Activated T-helper 1 cell treated with anti-CD3 and anti-CD28 coated beads, Interleukin-2, amount 50 U/mL, for 16 hours (primary cell): Measurements from ENCODE around the gene HOMER3.

ENCODE experiments used
- DNase-seq, 2 donors: peaks; one replicate each; pipeline ENCODE4 v3.0.0-alpha.2; 2020; ENCODE audit warnings: low read depth in 1 of 2, low spot score in 1 of 2

HOMER3 gene

DNA sequence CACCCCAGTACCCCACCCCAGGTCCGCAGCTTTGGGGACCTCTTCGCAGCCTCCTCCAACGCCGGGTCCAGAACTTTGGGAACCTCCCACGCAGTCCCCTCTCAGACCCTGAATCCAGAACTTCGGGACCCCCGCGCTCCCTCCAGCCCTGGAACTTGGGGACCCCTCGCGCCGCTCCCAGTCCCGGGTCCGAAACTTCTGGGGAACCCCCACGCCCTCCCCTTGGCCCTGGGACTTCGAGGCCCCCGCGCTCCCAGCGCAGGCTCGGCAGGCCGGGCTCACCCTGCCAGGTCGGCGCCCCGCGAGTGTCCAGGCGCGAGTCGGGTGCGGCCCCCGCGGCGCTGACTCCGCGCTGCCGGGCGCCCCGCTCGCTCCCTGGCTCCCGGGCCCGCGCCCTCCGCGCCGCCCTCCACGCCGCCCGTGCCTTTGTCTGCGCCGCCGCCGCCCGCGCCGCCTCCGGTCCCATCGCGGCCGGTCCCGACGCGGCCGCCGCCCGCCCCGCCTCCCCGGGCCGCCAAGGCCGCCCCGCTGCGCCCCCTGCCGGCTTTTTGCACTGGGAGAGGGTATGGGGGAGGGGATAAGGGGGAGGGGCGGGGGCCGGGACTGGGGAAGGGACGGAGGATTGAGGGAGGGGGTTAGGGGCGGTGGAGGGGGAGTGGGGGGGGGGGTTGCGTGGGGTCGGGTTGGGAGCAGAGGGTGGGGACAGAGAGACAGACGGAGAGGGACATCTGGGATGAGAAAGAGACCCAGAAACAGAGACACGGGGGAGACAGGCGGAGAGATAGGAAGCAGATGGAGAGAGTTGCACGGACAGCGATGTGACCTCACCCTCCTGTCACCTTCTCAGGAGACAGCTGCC is at the start of gene HOMER3:
HOMER3 (minus strand) TSS at position 449 of the 859 bp plus-strand sequence. CDS start 2,235 bp downstream, outside the sequence.
- peak; percentile 60 to 64 for DNase-seq

DNA sequence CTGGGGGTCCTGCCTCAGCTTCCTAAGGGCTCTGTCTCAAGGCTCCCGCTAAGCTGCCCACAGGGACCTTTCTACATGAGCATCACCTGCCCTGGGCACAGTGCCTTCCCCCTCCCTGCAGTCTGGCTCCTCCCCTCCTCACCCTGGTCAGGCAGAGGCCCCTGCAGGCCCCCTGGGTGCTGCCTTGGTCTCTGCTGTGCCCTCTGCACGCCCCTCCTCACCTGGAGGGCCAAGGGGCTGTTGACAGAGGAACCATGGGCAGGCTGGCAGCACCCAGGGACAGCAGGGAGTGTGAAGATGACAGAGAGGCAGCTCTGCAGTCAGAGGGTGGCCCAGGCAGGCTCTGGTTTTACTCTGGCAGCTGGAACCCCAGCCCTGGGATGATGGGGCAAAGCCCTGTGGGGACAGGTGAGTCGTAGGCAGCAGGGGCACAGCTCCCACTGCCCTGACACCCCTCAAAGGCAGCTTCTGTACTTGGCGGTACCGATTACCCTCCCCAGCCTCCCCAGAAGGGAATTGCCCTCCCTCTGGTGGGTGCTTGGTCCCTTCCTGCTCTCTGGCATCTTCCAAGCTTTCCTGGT is 49.2 kb upstream of the HOMER3 start:
- no peak for DNase-seq

DNA sequence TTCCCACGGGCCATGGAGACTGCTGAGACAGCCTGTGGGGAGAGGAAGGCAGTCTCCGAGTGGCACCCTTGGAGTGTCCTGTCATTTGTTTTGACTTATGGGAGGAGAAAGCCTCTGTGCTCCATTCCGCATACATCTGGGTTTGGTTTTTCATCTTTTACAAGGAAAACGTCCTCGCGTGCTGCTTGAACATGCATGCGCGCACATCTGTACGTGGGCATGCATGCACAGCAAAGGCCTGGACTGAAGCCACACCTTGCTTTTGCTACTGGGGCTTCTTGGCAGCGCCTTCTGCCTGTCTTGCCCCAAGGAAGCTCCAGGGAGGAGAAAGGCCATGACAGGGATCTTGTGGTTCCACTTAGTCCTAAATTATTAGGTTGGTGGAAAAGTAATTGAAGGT is 48.3 kb upstream of the HOMER3 start:
- DNase-seq = no peak

DNA sequence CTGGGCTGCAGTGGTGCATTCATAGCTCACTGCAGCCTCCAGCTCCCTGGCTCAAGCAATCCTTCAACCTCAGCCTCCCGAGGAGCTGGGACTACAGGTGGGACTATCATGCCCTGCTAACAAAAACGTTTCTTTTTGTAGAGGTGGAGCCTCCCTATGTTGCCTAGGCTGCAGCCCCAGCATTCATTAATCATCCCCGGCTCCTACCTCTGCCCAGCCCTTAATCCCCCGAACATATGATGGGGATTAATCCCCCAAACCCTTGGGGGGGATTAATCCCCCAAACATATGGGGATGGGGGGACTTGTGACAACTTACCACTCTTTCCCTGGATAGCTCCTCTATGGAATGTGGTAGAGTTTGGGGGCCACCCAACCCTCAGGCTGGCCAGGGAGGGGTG is 46.4 kb upstream of the HOMER3 start:
- DNase-seq = no peak

DNA sequence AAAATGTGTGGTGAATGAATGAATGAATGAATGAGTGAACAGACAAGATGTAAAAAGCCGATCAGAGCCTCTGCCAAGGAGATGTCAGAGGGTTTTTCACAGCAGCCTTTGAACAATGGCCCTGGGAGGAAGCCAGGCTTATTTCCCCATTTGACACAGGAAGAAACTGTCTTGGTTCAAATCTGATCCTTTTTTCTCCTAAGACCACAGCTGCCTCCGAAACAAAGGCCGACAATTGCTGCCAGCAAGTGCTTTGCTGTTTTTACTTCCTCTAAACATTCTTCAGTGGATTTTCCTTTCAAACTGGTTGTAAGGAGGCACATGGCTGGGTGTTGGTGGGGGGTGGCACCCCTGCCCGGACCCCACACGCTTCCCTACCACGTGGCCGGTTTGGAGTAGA is 44.2 kb upstream of the HOMER3 start:
- no peak for DNase-seq

DNA sequence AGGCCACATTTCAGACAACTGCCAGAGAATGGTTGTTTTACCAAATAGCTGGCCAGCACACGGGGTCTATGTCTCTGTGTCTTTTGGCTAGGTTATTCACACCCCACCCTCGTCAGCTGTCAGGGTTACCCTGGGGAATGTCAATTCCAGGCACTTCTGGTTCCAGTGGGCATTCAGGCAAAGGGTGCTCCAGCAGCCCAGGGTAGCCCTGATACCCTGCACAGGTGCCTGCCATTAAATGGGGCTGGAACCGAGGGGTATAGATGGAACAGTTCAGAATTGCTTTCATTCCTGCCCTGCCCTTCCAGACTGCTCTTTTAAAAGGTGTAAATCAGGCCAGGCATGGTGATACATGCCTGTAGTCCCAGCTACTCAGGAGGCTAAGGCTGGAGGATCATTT is 43.2 kb upstream of the HOMER3 start:
- no peak for DNase-seq

DNA sequence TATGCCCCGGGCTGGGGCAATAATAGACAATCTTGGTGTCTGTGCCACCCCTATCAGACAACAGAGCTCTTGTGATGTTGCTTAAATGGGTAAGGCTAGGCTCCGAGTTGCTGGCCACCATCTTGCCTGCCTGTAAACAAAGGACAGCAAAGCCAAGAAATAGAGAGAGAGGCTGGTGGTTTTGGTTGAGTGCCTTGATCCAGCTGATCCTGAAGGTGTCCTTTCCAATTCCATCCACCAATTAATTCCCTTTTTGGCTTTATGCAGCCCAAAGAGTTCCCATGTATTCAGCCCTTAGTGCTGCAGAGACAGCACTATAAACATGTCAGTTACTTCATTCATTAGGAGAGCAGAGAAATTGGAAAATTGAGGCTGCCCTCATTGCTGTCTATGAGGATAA is 41.7 kb upstream of the HOMER3 start:
- DNase-seq = no peak

DNA sequence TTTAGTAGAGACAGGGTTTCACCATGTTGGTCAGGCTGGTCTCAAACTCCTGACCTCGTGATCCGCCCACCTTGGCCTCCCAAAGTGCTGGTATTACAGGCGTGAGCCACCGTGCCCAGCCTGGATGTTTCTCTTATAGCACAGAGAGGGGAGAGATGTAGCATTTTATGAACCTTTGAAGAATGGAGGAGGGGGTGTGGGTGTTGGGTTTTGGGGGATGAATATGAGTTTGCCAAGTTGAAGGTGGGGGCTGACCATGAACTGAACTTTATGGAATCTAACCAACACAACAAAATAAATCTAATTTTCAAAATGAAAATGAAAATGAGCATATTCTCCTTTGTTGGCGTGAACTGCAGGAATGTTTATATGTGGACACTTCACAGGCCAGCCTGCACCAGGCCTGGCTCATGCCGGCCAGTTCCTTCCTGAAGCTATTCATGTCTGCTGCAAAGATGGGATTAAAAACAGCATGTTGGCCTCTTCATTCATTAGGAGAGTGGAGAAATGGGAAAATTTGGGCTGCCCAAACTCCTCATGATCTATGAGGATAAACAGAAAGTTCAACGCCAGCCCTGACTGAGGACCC is 39.5 kb upstream of the HOMER3 start:
- no peak for DNase-seq

DNA sequence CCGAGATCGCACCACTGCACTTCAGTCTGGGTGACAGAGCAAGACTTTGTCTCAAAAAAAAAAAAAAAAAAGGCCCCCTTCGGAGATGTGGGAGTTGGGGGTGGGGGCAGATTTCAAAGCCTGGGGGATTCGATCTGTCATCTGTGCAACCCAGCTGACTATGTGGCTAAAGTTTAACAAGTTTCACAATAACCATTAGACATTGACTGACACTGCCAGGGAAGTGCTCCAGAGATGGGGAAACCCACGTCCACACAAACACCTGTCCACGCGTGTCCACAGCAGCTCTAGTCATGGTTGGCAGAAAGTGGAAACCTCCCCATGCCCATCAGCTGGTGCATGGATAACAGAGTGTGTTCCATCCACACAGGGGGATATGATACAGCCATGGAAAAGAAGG is 37.6 kb upstream of the HOMER3 start:
- no peak for DNase-seq

DNA sequence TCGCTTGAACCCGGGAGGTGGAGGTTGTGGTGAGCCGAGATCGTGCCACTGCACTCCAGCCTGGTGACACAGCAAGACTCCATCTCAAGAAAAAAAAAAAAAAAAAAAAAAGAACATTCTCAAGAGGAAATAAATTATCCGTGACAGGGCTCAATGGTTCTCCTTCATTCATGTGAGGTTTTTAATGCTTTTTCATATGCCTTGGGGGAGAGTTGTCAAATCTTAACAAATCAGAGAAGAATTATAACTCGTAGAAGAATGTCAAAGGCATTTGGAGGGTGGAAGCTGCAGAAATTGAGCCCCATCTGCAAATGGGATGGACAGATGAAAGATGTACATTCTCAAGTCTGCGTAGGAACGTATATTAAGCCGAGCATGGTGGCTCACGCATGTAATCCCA is 34.9 kb upstream of the HOMER3 start:
- DNase-seq = no peak

DNA sequence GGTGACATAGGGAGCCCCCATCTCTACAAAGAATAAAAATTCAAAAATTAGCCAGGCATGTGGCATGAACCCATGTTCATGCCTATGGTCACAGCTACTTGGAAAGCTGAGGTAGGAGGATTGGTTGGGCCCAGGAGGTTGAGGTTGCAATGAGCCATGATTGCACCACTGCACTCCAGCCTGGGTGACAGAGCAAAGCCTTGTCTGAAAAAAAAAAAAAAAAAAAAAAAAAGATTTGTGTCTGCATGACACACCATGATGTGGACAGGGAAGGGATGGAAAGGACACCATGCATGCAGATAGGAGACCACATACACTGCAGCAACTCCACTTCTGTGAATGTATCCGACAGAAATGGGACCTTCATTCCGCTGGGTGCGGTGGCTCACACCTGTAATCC is 34.0 kb upstream of the HOMER3 start:
- DNase-seq = no peak

DNA sequence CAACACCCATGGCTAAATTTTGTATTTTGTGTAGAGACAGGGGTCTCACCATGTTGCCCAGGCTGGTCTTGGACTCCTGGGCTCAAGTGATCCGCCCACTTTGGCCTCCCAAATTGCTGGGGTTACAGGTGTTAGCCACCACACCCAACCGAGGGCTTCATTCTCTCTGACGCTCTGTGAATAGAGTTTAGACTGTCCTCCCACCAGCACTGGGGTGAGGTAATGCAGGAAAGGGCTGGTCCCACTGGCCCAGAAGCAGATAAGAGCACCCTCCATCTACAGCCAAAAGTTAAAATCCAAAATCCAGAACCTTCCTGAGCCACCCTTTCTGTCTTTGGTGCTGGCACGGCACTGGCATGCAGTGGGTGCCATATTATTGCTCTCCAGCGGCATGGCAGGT is 31.8 kb upstream of the HOMER3 start:
- no peak for DNase-seq

DNA sequence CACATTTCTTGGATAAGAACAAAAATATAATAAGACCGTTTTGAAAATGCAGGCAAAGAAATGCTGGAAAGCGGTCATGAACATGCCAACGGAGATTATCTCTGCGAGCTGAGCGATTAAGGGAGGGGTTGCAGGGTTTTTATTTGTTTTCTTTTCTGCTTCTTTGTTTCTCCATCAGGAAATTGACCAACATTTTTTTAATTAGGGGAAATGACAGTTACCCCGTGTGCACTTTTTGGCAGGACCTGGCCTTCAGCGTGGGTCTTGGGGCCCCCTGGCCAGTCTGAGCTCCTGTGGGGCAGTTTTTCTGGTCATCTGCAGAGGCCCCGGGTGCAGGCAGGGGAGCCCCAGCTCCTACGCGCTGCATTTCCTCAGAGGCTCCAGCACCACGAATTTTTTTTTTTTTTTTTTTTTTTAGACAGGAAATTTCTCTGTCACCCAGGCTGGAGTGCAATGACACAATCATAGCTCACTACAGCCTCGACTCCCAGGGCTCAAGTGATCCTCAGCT is 31.3 kb upstream of the HOMER3 start:
- DNase-seq = no peak

DNA sequence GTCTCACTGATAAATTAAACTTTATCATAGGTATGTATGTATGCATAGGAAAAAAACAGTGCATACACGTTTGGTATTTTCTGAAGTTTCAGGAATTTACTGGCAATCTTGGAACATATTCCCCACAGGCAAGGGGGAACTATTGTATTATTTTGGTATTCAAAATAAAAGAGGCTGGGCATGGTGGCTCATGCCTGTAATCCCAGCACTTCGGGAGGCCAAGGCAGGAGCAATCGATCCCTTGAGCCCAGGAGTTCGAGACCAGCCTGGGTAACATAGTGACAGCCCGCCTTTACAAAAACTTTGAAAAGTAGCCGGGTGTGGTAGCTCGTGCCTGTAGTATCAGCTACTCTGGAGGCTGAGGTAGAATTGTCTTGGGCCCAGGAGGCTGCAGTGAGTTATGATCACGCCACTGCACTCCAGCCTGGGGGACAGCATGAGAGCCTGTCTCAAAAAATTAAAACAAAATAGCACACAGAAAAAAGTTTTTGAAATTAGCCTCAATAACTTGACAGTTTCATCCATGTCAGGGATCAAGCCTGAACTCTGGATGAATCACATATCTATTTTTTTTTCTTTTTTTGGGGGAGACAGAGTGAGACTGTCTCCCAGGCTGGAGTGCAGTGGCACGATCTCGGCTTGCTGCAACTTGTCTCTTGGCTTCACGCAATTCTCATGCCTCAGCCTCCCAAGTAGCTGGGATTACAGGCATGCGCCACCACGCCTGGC is 29.1 kb upstream of the HOMER3 start:
- no peak for DNase-seq

DNA sequence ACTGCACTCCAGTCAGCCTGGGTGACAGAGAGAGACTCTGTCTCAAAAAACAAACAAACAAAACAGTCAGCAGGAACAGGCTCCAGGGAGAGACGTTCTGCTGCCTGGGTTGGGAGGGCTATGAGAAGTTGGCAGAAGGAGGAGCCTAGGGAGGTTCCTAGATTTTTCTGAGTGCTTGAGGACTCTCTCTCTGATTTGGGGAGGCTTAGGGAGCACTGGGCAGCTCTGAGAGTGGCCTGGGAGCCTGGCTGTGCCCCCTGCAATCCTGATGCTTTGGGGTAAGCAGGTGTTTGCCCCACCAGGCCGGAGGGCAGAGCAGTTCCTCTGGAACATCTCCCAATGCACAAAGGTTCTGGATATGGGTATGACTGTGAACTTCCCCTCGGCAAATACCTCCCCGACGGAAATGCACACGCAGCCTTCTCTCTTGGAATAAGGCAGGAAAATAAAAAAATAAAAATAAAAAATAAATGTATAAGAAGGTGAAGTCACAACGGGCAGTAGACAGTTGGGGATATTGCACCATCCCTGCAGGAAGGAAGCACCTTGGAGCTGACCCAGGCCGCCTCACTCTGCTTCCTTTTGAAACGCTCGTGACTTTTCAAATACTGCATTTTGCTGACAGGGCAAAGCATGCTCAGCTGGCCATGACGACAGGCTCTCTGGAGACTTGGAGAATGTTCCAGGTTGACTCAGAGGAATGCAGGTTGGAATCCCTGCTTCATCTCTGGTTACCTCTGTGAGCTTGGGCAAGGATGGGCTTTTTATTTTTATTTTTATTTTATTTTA is 26.5 kb upstream of the HOMER3 start:
- DNase-seq = no peak

DNA sequence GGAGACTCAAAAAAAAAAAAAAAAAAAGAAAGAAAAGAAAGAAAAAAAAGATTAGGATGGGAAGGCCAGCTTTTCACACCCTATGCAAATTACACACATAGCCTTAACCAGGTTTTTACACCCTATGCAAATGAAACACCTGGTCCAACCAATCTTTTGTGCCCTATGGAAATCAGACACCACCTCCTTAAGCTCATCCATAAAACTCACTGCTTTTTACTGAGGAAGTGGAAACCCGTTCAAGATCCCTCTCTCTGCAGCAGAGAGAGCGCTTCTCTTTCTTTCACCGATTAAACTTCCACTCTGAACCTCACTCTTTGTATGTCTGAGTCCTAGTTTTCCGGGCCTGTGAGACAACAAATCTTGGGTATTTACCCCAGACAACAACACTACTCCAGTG is 25.3 kb upstream of the HOMER3 start:
- no peak for DNase-seq

DNA sequence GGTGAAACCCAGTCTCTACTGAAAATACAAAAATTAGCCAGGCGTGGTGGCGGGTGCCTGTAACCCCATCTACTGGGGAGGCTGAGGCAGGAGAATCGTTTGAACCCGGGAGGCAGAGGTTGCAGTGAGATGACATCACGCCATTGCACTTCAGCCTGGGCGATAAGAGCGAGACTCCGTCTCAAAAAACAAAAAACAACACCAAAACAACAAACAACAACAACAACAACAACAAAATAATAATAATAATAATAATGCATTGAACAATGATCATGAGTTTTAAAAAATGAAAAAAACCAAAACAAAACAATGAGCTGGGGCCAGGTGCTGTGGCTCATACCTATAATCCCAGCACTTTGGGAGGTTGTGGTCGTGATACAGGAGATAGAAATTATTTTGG is 23.1 kb upstream of the HOMER3 start:
- DNase-seq = no peak

DNA sequence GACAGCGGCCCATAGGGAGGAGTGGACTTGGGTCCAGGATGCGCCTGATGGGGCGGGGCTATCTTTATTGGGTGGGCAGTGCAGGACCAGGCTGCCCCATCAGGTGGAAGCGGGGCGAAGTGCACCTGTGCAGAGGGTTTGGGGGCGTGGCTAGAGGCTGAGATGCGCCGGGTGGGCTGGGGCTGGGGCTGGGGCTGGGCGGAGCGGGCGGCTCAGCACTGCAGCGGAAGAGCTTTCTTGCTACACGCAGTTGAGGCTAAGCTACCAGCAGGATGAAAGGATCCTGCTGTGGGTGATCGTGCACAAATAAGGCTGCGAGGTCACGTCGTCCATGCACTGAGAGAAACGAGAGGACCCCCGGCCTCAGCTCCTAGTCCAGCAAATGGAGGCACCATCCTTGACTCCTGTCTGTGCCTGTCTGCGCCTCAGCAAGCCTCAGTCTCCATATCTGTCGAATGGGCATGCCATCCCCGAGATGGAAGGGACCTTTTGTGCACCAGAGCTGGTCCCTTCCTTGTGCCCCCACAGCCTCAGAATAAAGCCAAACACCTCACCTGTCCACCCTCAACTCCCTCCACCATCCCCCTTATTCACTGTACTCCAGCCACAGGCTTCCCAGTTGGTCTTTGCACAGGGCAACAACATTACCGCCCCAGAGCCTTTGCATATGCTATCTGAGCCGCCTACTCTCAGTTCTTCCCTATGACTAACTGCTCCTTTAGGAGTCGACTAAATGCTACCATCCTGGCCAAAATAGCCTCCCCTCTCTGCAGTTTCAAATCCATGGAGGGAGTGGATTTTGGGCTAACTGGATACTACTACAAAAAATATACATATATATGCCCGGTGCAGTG is 21.0 kb upstream of the HOMER3 start:
- no peak for DNase-seq

DNA sequence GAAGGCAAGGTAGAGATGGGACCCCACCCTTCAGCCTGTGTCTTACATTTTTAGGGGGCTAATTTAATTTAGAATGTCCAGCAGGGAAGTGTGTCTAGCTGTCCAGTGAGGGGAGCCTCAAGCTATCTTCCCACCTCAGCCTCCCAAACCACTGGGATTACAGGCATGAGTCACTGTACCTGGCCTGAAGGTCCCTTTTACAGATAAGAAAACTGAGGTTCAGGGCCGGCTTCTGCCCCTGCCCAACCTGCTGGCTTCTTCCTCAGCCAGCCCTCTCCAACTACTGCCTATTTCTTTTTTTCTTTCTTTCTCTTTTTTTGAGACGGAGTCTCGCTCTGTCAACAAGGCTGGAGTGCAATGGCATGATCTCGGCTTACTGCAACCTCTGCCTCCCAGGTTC is 19.4 kb upstream of the HOMER3 start:
- DNase-seq = no peak

DNA sequence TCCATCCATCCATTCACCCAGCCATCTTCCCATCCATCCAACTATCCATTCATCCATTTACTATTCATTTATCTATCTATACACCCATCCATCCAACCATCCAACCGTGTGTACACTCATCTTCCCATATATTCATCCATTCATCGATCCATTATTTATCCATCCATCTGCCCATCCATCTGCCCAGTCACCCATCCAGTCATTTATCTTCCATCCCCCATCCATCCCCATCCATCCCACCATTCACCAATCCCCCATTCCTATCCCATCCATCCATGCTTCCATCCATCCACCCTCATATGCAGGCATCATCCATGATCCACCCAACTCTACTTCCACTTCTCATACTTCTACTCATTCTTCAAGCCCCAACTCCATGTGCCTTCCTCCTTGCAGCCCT is 14.0 kb upstream of the HOMER3 start:
- no peak for DNase-seq
